Measurements from ENCODE around the gene TRIP10.

GRCh38 chr19:6765738-6766356, 26.4 kb downstream of the TRIP10 start:
- peak; percentile 55 to 83 for TF ChIP-seq POLR2A (IDR thresholded peaks at IDR 0.05; ENCODE audit: control extremely low read depth in 1 of 2, low read depth in 2 of 2, low read length in 2 of 2)
- TF ChIP-seq SP1 (IDR thresholded peaks at IDR 0.05; ENCODE audit: low read depth, low read length), result peak; percentile 62; the same call in 1 of the 2 replicates
- TF ChIP-seq JUND (IDR thresholded peaks at IDR 0.05; ENCODE audit: low read length), result peak; percentile 98
- no peak for TF ChIP-seq CTCF (IDR thresholded peaks at IDR 0.05; ENCODE audit: control extremely low read depth in 1 of 3, insufficient read depth in 1 of 3, low read depth in 1 of 3, low read length in 3 of 3)
- 0 out of 2 replicates have a peak, but pooled peaks have one; percentile 14 for TF ChIP-seq YY1 (IDR thresholded peaks at IDR 0.05; ENCODE audit: low read depth, low read length)
- TF ChIP-seq PHF8 (conservative IDR thresholded peaks at IDR 0.05; ENCODE audit: low read depth, low read length), result no peak
- peak; percentile 56; the same call in 1 of the 2 replicates for TF ChIP-seq TBP (IDR thresholded peaks at IDR 0.05; ENCODE audit: low read depth, low read length)
- no peak for TF ChIP-seq KDM1A (IDR thresholded peaks at IDR 0.05; ENCODE audit: borderline replicate concordance, low read length)
- no peak for TF ChIP-seq RNF2 (IDR thresholded peaks at IDR 0.05; ENCODE audit: borderline replicate concordance, low read depth, low read length, missing control alignments, poor library complexity, severe bottlenecking)
- TF ChIP-seq EP300 (IDR thresholded peaks at IDR 0.05; ENCODE audit: borderline replicate concordance in 1 of 2, low read depth in 2 of 2, low read length in 2 of 2), result peak in 1 of 2 experiments; percentile 81; a peak in 1 of 3 replicates
- TF ChIP-seq TEAD4 (IDR thresholded peaks at IDR 0.05; ENCODE audit: low read depth, low read length), result peak; percentile 95
